H1 (cell line): ENCODE results near the gene GALNT7. TPM values are rescaled to one million over a fixed set of nuclear protein-coding genes. Genes with fewer than 3 reads are reported as not detected.

ENCODE experiments used
- CHD7 ChIP-seq: fragments of 300-600 bp; sonication (generic); IDR thresholded peaks from 2 replicates; pipeline ENCODE4 v1.7.1; 2012; ENCODE audit warnings: low read length, moderate library complexity, mild to moderate bottlenecking, inconsistent platforms; ENCODE audit not compliant: insufficient replicate concordance
- CREB1 ChIP-seq: IDR thresholded peaks from 2 replicates; pipeline ENCODE4 v1.6.1; 2012; ENCODE audit warnings: inconsistent platforms
- MAX ChIP-seq: IDR thresholded peaks from 2 replicates; pipeline ENCODE4 v1.6.1; 2012; ENCODE audit warnings: inconsistent platforms
- SAP30 ChIP-seq: fragments of 300-600 bp; sonication (generic); IDR thresholded peaks from 2 replicates; pipeline ENCODE4 v1.7.1; 2012; ENCODE audit warnings: low read length, moderate library complexity, mild to moderate bottlenecking, inconsistent platforms; ENCODE audit not compliant: insufficient read depth, insufficient replicate concordance
- SP1 ChIP-seq: IDR thresholded peaks from 2 replicates; pipeline ENCODE4 v1.6.1; 2011; ENCODE audit warnings: low read depth, low read length
- polyA plus RNA-seq, 7 experiments: library from polyadenylated mRNA; depleted of rRNA in 3 of 7; stranded (reverse) in 5 of 7; unstranded in 2 of 7; fragments of >200 nt in 5 of 7; fragments of 200-250 nt in 2 of 7; gene quantifications; 1 replicate in 5 of 7; 2 replicates in 1 of 7; 4 replicates in 1 of 7; pipeline versions ENCODE4 v1.2.1 to v1.2.3, GENCODE V29; 2011 to 2013; ENCODE audit warnings: missing spikeins in 2 of 7, mixed read lengths in 2 of 7
- total RNA-seq: library from RNA; stranded (reverse); fragmentation: NEBNext Ultra II Directional; extraction: Animal tissue kit (Norgen Biotek cat#: 25700); gene quantifications from 2 replicates; pipeline ENCODE4 v1.2.1, GENCODE V29; 2021

The GALNT7 gene
- total and polyA plus RNA-seq, 2 of the 8 experiments (the other 6 are each of a cell fraction or from before 2014, with no cell fraction given), result 22.4 to 85.5 TPM

GRCh38 chr4:173357939-173358338 lies 189.3 kb downstream of the GALNT7 start (continued):
- no peak for TF ChIP-seq CHD7
- TF ChIP-seq SP1, result no peak
- no peak for TF ChIP-seq CREB1
- TF ChIP-seq MAX, result no peak
- TF ChIP-seq SAP30, result no peak
- TF ChIP-seq, all 59 proteins: peak for 0
